AG10803 (cell line): ENCODE results near the gene MS4A4A.

Source experiments
- DNase-seq: peaks from one replicate; pipeline ENCODE4 v3.0.0; 2010; ENCODE audit warnings: low read depth
- H3K4me3 ChIP-seq: 2 replicates; pipeline ENCODE4 v1.5.1; 2011; ENCODE audit warnings: mild to moderate bottlenecking, low read length, control low read depth
- CTCF ChIP-seq: conservative IDR thresholded peaks from 2 replicates; pipeline ENCODE4 v1.5.1; 2011; ENCODE audit warnings: mild to moderate bottlenecking, low read length, control low read depth, inconsistent platforms

The MS4A4A gene

GRCh38 chr11:60280412-60280811 lies at the start of gene MS4A4A:
MS4A4A (plus strand) TSS chr11:60280666; CDS start chr11:60280676, 10 bp downstream.
- no peak for TF ChIP-seq CTCF

GRCh38 chr11:60230681-60231080 lies 49.8 kb upstream of the MS4A4A start:
- no peak for TF ChIP-seq CTCF
- DNase-seq: no peak
- H3K4me3 ChIP-seq: no peak overlapping the region

More at GRCh38 chr11:60280412-60280811, at the start of gene MS4A4A:
- DNase-seq: no peak
- no peak within 1 kb of the TSS for H3K4me3 ChIP-seq

- no peak overlapping the region for H3K4me3 ChIP-seq
- no peak for TF ChIP-seq CTCF
- DNase-seq: no peak
These were observed 45.1 kb upstream of the MS4A4A start for GRCh38 chr11:60235321-60235720.

GRCh38 chr11:60240662-60241061 lies 39.8 kb upstream of the MS4A4A start:
- no peak for TF ChIP-seq CTCF
- H3K4me3 ChIP-seq: no peak overlapping the region
- no peak for DNase-seq

- TF ChIP-seq CTCF: no peak
- H3K4me3 ChIP-seq: no peak overlapping the region
- no peak for DNase-seq
These were observed 38.7 kb upstream of the MS4A4A start for GRCh38 chr11:60241786-60242185.

GRCh38 chr11:60242740-60243239 lies 37.7 kb upstream of the MS4A4A start, which contains the start of gene MS4A4E:
MS4A4E (minus strand) TSS chr11:60243137; CDS start chr11:60230055, 13,082 bp downstream.
- DNase-seq: no peak
- no peak within 1 kb of the TSS for H3K4me3 ChIP-seq
- no peak for TF ChIP-seq CTCF

GRCh38 chr11:60251485-60252212 lies 28.8 kb upstream of the MS4A4A start:
- peak; percentile 51 for TF ChIP-seq CTCF
- no peak overlapping the region for H3K4me3 ChIP-seq
- peak; percentile 6 for DNase-seq
